H1 (cell line): ENCODE results near the gene LRRFIP1. TPM values are rescaled to one million over a fixed set of nuclear protein-coding genes. Genes with fewer than 3 reads are reported as not detected.

Source experiments
- CTCF ChIA-PET: fragments of 300-600 bp; sonication (Branson Sonifier 250); formaldehyde crosslinking; loops from one replicate; lab custom pipeline; 2021; ENCODE audit not compliant: partially characterized antibody; lab: Charles Lee
- POLR2A ChIA-PET: fragments of 300-600 bp; sonication (Branson Sonifier 250); formaldehyde crosslinking; loops from one replicate; lab custom pipeline; 2021; ENCODE audit warnings: inconsistent platforms; ENCODE audit not compliant: partially characterized antibody; lab: Charles Lee
- DNase-seq, 2 experiments: peaks; one replicate each; pipeline versions ENCODE4 v3.0.0 to v3.0.0-alpha.2; 2010 to 2022; ENCODE audit warnings: low spot score in 2 of 2, low read depth in 1 of 2, mixed read lengths in 1 of 2
- FAIRE-seq: peaks from 2 replicates; lab custom pipeline; 2011; peaks lifted over from hg19 to GRCh38; lab: Jason Lieb, UNC
- H2AFZ ChIP-seq: 2 replicates; pipeline ENCODE4 v1.8.1; 2012; ENCODE audit warnings: low read length, inconsistent platforms
- H2AK5ac ChIP-seq: 2 replicates; pipeline ENCODE4 v1.6.1; 2013; ENCODE audit warnings: low read depth, low read length
- H2BK120ac ChIP-seq: replicated peaks from 2 replicates; pipeline ENCODE3; 2013; ENCODE audit warnings: low read depth, low read length, inconsistent platforms
- H2BK12ac ChIP-seq: 2 replicates; pipeline ENCODE4 v1.6.1; 2013; ENCODE audit warnings: low read depth, low read length
- H2BK15ac ChIP-seq: 2 replicates; pipeline ENCODE4 v1.6.1; 2013; ENCODE audit warnings: low read length
- H2BK20ac ChIP-seq: 2 replicates; pipeline ENCODE4 v1.6.1; 2013; ENCODE audit warnings: low read length
- H2BK5ac ChIP-seq: 2 replicates; pipeline ENCODE4 v1.6.1; 2013; ENCODE audit warnings: low read depth, low read length
- H3K14ac ChIP-seq: 2 replicates; pipeline ENCODE4 v1.6.1; 2013; ENCODE audit warnings: inconsistent platforms; ENCODE audit not compliant: insufficient read length
- H3K18ac ChIP-seq: 2 replicates; pipeline ENCODE4 v1.6.1; 2013; ENCODE audit warnings: low read length; ENCODE audit errors: extremely low read depth
- H3K23ac ChIP-seq: 2 replicates; pipeline ENCODE4 v1.6.1; 2013; ENCODE audit warnings: inconsistent platforms; ENCODE audit not compliant: insufficient read length
- H3K23me2 ChIP-seq: 2 replicates; pipeline ENCODE4 v1.6.1; 2013; ENCODE audit warnings: low read depth, low read length
- H3K27ac ChIP-seq: 2 replicates; pipeline ENCODE4 v1.6.1; 2011; ENCODE audit warnings: low read depth, low read length, inconsistent platforms
- H3K27me3 ChIP-seq, 4 experiments: replicated peaks in 1 of 4; 1 replicate in 1 of 4; 2 replicates in 3 of 4; pipeline versions ENCODE4 v1.6.1 to v1.8.1; 2011 to 2013; ENCODE audit warnings: low read length in 3 of 4, mild to moderate bottlenecking in 3 of 4, inconsistent platforms in 2 of 4, mixed read lengths in 2 of 4, moderate library complexity in 1 of 4; ENCODE audit not compliant: control insufficient read depth in 3 of 4, insufficient read depth in 3 of 4; ENCODE audit errors: extremely low read depth in 1 of 4
- H3K36me3 ChIP-seq, 4 experiments: 2 replicates each; pipeline versions ENCODE4 v1.6.1 to v1.8.1; 2011 to 2013; ENCODE audit warnings: mild to moderate bottlenecking in 4 of 4, low read length in 3 of 4, moderate library complexity in 2 of 4, control low read depth in 1 of 4, inconsistent platforms in 1 of 4; ENCODE audit not compliant: insufficient read depth in 4 of 4, control insufficient read depth in 2 of 4
- H3K4ac ChIP-seq: replicated peaks from 2 replicates; pipeline ENCODE3; 2013; ENCODE audit warnings: low read length, low read depth, mixed read lengths, inconsistent platforms; ENCODE audit not compliant: insufficient read length
- H3K4me1 ChIP-seq, 4 experiments: replicated peaks in 1 of 4; 1 replicate in 1 of 4; 2 replicates in 3 of 4; pipeline versions ENCODE4 v1.6.1 to v1.8.1; 2011 to 2013; ENCODE audit warnings: low read length in 3 of 4, inconsistent platforms in 2 of 4, mixed read lengths in 1 of 4; ENCODE audit not compliant: insufficient read depth in 4 of 4, control insufficient read depth in 3 of 4
- H3K4me2 ChIP-seq, 2 experiments: 2 replicates each; pipeline versions ENCODE4 v1.6.1 to v1.8.1; 2011 to 2013; ENCODE audit warnings: low read depth in 2 of 2, low read length in 2 of 2, control low read depth in 1 of 2, inconsistent platforms in 1 of 2, mild to moderate bottlenecking in 1 of 2; ENCODE audit not compliant: insufficient read depth in 1 of 2
- H3K4me3 ChIP-seq, 4 experiments: fragments of 200-600, 300-600 bp in 1 of 4; sonication (generic), shearing (Covaris generic), sonication (Bioruptor Twin) in 1 of 4; 2 replicates each; pipeline versions ENCODE4 v1.5.1 to v1.8.1; 2011 to 2016; ENCODE audit warnings: low read length in 4 of 4, low read depth in 3 of 4, control low read depth in 2 of 4, inconsistent platforms in 2 of 4, mild to moderate bottlenecking in 2 of 4, mixed read lengths in 1 of 4, moderate library complexity in 1 of 4; ENCODE audit not compliant: insufficient read depth in 2 of 4; ENCODE audit errors: extremely low read depth in 1 of 4
- H3K56ac ChIP-seq: replicated peaks from 2 replicates; pipeline ENCODE3; 2013; ENCODE audit warnings: low read depth, mild to moderate bottlenecking, mixed read lengths, low read length, inconsistent platforms; ENCODE audit not compliant: insufficient read length
- H3K79me1 ChIP-seq: 2 replicates; pipeline ENCODE4 v1.6.1; 2013; ENCODE audit warnings: low read depth, low read length, control low read depth
- H3K79me2 ChIP-seq, 2 experiments: 2 replicates each; pipeline versions ENCODE4 v1.6.1 to v1.8.1; 2012 to 2013; ENCODE audit warnings: low read length in 2 of 2, mild to moderate bottlenecking in 2 of 2, inconsistent platforms in 1 of 2; ENCODE audit not compliant: insufficient read depth in 2 of 2, control insufficient read depth in 1 of 2
- H3K9ac ChIP-seq, 4 experiments: replicated peaks in 1 of 4; 1 replicate in 1 of 4; 2 replicates in 3 of 4; pipeline versions ENCODE4 v1.6.1 to v1.8.1; 2011 to 2013; ENCODE audit warnings: low read depth in 3 of 4, low read length in 3 of 4, control low read depth in 2 of 4, mild to moderate bottlenecking in 2 of 4, moderate library complexity in 2 of 4, inconsistent platforms in 1 of 4; ENCODE audit errors: extremely low read depth in 1 of 4
- H3K9me3 ChIP-seq, 2 experiments: 2 replicates each; pipeline versions ENCODE4 v1.6.1 to v1.8.1; 2012 to 2013; ENCODE audit warnings: mild to moderate bottlenecking in 2 of 2, moderate library complexity in 2 of 2, control low read depth in 1 of 2, inconsistent platforms in 1 of 2, low read depth in 1 of 2, low read length in 1 of 2, mixed read lengths in 1 of 2; ENCODE audit not compliant: insufficient read depth in 2 of 2
- H4K20me1 ChIP-seq, 2 experiments: replicated peaks in 1 of 2; 2 replicates each; pipeline versions ENCODE3 to v1.8.1; 2011 to 2013; ENCODE audit warnings: inconsistent platforms in 2 of 2, low read length in 2 of 2, mild to moderate bottlenecking in 1 of 2; ENCODE audit not compliant: insufficient read depth in 2 of 2, control insufficient read depth in 1 of 2
- H4K5ac ChIP-seq: 2 replicates; pipeline ENCODE4 v1.6.1; 2013; ENCODE audit warnings: low read length, low read depth, mixed read lengths, inconsistent platforms; ENCODE audit not compliant: insufficient read length
- H4K8ac ChIP-seq: 2 replicates; pipeline ENCODE4 v1.8.0; 2013; ENCODE audit warnings: mild to moderate bottlenecking, moderate library complexity, low read length, inconsistent platforms; ENCODE audit not compliant: insufficient read depth; ENCODE audit errors: extremely low read depth
- H4K91ac ChIP-seq: replicated peaks from 2 replicates; pipeline ENCODE3; 2013; ENCODE audit warnings: low read length, mixed read lengths, inconsistent platforms; ENCODE audit not compliant: insufficient read length
- KDM1A ChIP-seq: fragments of 200-600, 300-600 bp; sonication (generic); IDR thresholded peaks from 2 replicates; pipeline ENCODE4 v1.7.1; 2016; ENCODE audit warnings: mild to moderate bottlenecking, low read length, borderline replicate concordance
- KDM4A ChIP-seq: IDR thresholded peaks from one replicate; pipeline ENCODE4 v1.7.1; 2012; ENCODE audit warnings: low read depth, mild to moderate bottlenecking, moderate library complexity, low read length, inconsistent platforms; ENCODE audit not compliant: severe bottlenecking
- SIX5 ChIP-seq: IDR thresholded peaks from 2 replicates; pipeline ENCODE4 v1.6.1; 2011; ENCODE audit warnings: mild to moderate bottlenecking, low read depth, low read length
- TCF12 ChIP-seq: IDR thresholded peaks from 2 replicates; pipeline ENCODE4 v1.6.1; 2011; ENCODE audit warnings: low read depth, mild to moderate bottlenecking, low read length
- WGBS, 2 experiments: shearing (Covaris generic) in 1 of 2; methylation state at CpG; one replicate each; pipeline versions ENCODE4 v1.1.6 to v1.1.7; 2013 to 2015; ENCODE audit warnings: low lambda C conversion rate in 2 of 2, mixed read lengths in 2 of 2, inconsistent platforms in 1 of 2, low coverage in 1 of 2, missing lambda C conversion rate in 1 of 2; ENCODE audit not compliant: insufficient replicate concordance in 2 of 2, insufficient coverage in 1 of 2, insufficient read length in 1 of 2; ENCODE audit errors: extremely low coverage in 1 of 2, missing lambda C conversion rate in 1 of 2; 5-methylcytosine and 5-hydroxymethylcytosine counted together
- polyA plus RNA-seq, 7 experiments: library from polyadenylated mRNA; depleted of rRNA in 3 of 7; stranded (reverse) in 5 of 7; unstranded in 2 of 7; fragments of >200 nt in 5 of 7; fragments of 200-250 nt in 2 of 7; gene quantifications; 1 replicate in 5 of 7; 2 replicates in 1 of 7; 4 replicates in 1 of 7; pipeline versions ENCODE4 v1.2.1 to v1.2.3, GENCODE V29; 2011 to 2013; ENCODE audit warnings: missing spikeins in 2 of 7, mixed read lengths in 2 of 7
- total RNA-seq: library from RNA; stranded (reverse); fragmentation: NEBNext Ultra II Directional; extraction: Animal tissue kit (Norgen Biotek cat#: 25700); gene quantifications from 2 replicates; pipeline ENCODE4 v1.2.1, GENCODE V29; 2021

The LRRFIP1 gene
- total and polyA plus RNA-seq, 2 of the 8 experiments (the other 6 are each of a cell fraction or from before 2014, with no cell fraction given), result 12.1 to 75.8 TPM

DNA sequence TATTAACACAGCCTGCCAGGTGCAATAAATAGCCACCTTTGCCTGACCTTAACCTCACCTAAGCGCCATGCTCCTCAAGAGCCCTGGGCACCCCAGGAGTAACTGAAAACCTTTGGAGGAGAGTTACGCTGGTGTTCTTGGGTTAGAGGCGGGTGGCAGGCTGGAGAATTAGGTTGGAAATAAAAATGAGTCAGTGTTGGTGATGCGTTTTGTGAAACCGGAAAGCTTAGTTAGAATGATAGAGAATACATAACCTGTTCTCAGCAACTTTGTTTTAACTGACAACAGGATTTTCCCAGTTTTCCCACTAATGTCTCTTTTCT, 17.0 kb downstream of the LRRFIP1 start:
- no peaks in the 10 kb centered on the region; a peak in 1 of 7 replicates for H3K4me1 ChIP-seq
- POLR2A ChIA-PET, result interaction anchor here (0.8 to 1.5 kb wide), 3 partner anchors 14 to 17 kb away, joined by 3 read pairs; partner anchors contain the start of gene LRRFIP1
- peaks cover 3% of the 10 kb centered on the region for H3K79me1 ChIP-seq
- H3K4me2 ChIP-seq, result no peak overlapping the region
- peaks cover 0 to 4% of the 10 kb centered on the region in 2 experiments; a peak in 1 of 4 replicates for H3K9me3 ChIP-seq
- H4K5ac ChIP-seq, result no peak overlapping the region
- H2BK120ac ChIP-seq, result no peak overlapping the region
- H2BK5ac ChIP-seq, result no peak overlapping the region
- no peak overlapping the region for H2AFZ ChIP-seq
- H3K56ac ChIP-seq, result no peak overlapping the region
- FAIRE-seq (no peak), DNase-seq (no peak)
- no peak for TF ChIP-seq KDM4A
- TF ChIP-seq TCF12, result no peak
- TF ChIP-seq SIX5, result no peak
- TF ChIP-seq KDM1A, result no peak
- H4K91ac ChIP-seq, result no peak overlapping the region
- no peak overlapping the region for H2BK20ac ChIP-seq
- H3K36me3 ChIP-seq, result no peaks in the 10 kb centered on the region; a peak in 2 of 8 replicates
- no peak overlapping the region for H3K14ac ChIP-seq
- no peak overlapping the region for H3K4me3 ChIP-seq
- peaks cover 0 to 3% of the 10 kb centered on the region in 2 experiments for H4K20me1 ChIP-seq
- no peak overlapping the region for H3K18ac ChIP-seq
- no peaks in the 10 kb centered on the region; a peak in 2 of 4 replicates for H3K79me2 ChIP-seq
- H3K9ac ChIP-seq, result no peak overlapping the region
- no peaks in the 10 kb centered on the region for H3K23me2 ChIP-seq
- no peak overlapping the region for H3K23ac ChIP-seq
- 86% methylated on average over 5 of the region's 5 CpGs; no CpG with 5 or more reads in 1 of the 2 experiments for WGBS, 2 experiments
- H3K27me3 ChIP-seq, result no peaks in the 10 kb centered on the region
- H4K8ac ChIP-seq, result no peak overlapping the region
- CTCF ChIA-PET, result interaction anchor here (1.0 kb wide), 1 partner anchor 132 kb away, joined by 4 read pairs; no protein-coding TSS in a partner anchor
- H2AK5ac ChIP-seq, result no peak overlapping the region
- H3K27ac ChIP-seq, result no peak overlapping the region
- H3K4ac ChIP-seq, result no peak overlapping the region
- H2BK12ac ChIP-seq, result no peak overlapping the region
- H2BK15ac ChIP-seq, result no peak overlapping the region
